ENCODE results near the gene PES1.
"Not testable (repeated sequence)": the region's sequence is repeated elsewhere in the genome, so short reads cannot be mapped to it uniquely, and the experiment has no call there.

The PES1 gene

DNA sequence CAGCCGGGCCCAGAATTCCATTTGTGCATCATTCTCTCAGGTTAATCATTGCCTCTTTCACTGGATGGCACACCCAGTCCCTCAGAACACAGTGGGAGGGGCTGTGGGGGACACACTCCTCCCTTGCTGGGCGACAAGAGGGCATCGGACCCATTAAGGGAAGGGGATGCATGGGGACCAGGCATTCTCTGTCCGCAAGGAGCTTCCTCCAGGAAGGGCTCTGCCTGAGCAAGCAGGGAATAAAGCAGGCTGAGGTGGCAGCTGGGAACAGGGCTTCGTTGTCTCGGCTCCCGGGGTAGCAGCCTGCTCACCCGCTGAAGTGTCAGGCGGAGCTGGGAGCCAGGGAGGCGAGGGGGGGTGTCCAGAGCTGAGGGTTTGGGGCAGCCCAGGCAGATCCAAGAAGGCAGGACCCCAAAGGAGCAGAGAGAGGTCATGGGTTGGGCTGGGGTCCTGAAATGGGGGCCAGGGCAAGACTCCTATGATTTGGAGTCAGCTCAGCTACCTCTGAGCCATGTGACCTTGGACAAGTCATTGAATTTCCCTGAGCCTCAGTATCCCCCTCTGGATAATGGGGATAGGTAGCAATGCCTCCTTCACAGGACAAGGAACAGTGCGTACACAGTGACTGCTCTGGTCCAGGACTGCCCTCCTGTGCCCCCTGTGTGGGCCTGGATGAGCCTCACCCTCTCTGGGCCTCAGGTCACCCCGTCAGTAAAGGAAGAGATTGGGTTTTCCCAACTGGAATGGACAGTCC, 18.7 kb downstream of the PES1 start:
- ATAC-seq (no peak), DNase-seq (no peak)
- Mint-ChIP-seq H3K27me3 (no peaks in the 10 kb centered on the region), H3K27ac (no peak overlapping the region), H3K4me3 (no peak overlapping the region), H3K9me3 (no peaks in the 10 kb centered on the region), H3K4me1 (peaks cover 18% of the 10 kb centered on the region)

GRCh38 chr22:30572210-30572609, 19.5 kb downstream of the PES1 start:
- DNase-seq (no peak), ATAC-seq (no peak)
- Mint-ChIP-seq H3K4me1 (peaks cover 18% of the 10 kb centered on the region), H3K27ac (no peak overlapping the region), H3K27me3 (no peaks in the 10 kb centered on the region), H3K9me3 (no peaks in the 10 kb centered on the region), H3K4me3 (no peak overlapping the region)

DNA sequence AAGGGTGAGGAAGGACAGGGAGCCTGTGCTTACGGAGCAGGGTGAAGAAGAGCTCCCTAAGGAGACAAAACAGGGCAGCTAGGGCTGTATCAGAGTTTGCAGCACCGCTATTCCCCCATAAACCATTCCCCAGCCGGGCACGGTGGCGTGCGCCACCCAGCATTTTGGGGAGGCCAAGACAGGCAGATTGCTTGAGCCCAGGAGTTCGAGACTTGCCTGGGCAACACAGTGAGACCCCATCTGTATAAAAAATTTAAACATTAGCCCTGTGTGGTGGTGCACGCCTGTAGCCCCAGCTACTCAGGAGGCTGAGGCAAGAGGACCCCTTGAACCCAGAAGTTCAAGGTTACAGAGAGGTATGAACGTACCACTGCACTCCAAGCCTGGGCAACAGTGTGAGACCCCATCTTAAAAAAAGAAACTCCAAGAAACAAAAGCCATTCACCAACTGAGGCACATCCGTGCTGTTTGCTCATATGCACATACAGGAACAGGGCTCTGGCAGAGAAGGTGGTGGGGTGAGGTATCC, 22.0 kb downstream of the PES1 start:
- DNase-seq (no peak), ATAC-seq (no peak)
- H3K27me3 Mint-ChIP-seq: no peaks in the 10 kb centered on the region
- no peak overlapping the region for H3K27ac Mint-ChIP-seq
- H3K4me3 Mint-ChIP-seq: no peak overlapping the region
- H3K9me3 Mint-ChIP-seq: no peaks in the 10 kb centered on the region
- H3K4me1 Mint-ChIP-seq: no peaks in the 10 kb centered on the region

DNA sequence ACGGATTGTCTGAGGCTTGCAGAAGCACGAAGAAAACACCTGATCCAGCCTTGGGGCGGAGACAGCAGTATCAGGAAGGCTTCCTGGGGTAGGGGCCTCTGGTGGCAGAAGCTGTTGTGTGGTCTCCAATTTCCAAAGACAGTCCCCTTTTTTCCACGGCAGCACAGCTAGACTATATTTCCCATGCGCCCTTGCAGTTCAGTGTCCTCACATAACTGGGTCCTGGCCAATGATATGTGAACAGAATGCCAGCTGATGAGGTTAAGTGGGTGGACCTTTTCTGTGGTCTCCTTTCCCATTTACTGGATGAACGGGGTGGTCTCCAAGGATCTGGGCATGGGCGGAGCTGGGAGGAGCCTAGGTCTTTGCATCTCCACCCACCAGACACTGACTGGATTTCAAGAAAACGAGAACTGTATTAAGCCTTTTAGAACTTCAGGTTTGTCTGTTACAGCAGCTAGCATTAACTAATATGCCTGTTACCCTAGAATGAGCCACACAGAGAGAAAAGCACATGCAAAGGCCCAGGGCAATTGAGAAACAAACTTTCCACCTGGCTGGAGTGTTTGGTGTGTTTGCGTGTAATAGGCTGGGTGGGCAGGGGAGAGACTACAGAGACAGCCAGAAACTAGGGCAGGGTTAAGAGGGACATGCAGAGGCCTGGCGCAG, 23.4 kb downstream of the PES1 start:
- no peak overlapping the region for H3K27ac Mint-ChIP-seq
- H3K27me3 Mint-ChIP-seq: no peaks in the 10 kb centered on the region
- H3K4me1 Mint-ChIP-seq: no peaks in the 10 kb centered on the region
- no peak for ATAC-seq
- no peak overlapping the region for H3K4me3 Mint-ChIP-seq
- DNase-seq: no peak
- H3K9me3 Mint-ChIP-seq: no peaks in the 10 kb centered on the region

GRCh38 chr22:30567277-30567676, 24.4 kb downstream of the PES1 start:
- not testable (repeated sequence) for ATAC-seq
- H3K27ac Mint-ChIP-seq: peak overlapping the region in 1 of 2 donors; percentile 51

DNA sequence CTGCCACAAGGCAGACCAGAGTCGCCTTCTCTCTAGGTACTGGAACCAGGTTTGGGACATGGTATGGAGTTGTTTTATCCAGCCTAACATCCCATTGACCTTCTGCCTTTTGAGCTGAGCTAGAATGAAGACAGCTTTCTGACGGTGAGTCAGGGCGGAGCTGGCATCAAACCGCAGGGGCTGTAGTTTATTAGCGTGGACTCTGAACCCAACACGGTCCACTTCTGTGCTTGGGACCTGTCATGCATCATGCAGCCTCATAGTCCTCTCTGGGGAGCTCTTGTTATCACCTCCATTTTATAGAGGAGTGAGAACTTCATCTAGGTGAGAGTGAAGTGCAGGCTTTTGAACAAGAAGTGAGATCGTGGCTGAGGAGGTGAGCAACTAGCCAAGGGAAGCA, 25.6 kb downstream of the PES1 start:
- no peak overlapping the region for H3K4me3 Mint-ChIP-seq
- no peak for ATAC-seq

More at GRCh38 chr22:30567277-30567676, 24.4 kb downstream of the PES1 start:
- not testable (repeated sequence) for DNase-seq, H3K27me3 Mint-ChIP-seq, H3K9me3 Mint-ChIP-seq, H3K4me3 Mint-ChIP-seq, H3K4me1 Mint-ChIP-seq

DNA sequence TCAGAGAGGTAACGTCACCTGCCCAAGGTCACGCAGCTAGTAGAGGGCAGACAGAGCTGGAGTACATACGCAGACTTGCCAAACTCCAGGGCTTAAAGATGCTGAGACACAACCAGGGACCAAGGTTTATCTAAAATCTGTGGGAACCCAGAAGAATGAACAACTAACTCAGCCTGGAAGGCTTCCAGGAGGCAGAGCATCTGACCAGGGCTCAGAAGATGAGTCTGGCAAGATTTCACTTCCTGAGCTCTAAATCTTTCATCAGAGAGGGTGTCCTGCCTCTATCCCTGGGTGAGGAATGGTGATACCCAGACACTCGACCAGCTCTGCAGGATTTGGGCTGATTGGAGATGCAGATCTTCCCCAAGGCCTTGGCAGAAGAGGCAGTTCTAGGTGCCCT, 26.4 kb downstream of the PES1 start:
- Mint-ChIP-seq H3K4me3 (no peak overlapping the region), H3K27ac (no peak overlapping the region), H3K4me1 (no peaks in the 10 kb centered on the region), H3K9me3 (no peaks in the 10 kb centered on the region), H3K27me3 (no peaks in the 10 kb centered on the region)
- DNase-seq (no peak), ATAC-seq (no peak)

More for the DNA sequence above, 25.6 kb downstream of the PES1 start:
- Mint-ChIP-seq H3K4me1 (no peaks in the 10 kb centered on the region), H3K27ac (peak overlapping the region in 1 of 2 donors; percentile 7), H3K27me3 (no peaks in the 10 kb centered on the region), H3K9me3 (no peaks in the 10 kb centered on the region)
- no peak for DNase-seq

DNA sequence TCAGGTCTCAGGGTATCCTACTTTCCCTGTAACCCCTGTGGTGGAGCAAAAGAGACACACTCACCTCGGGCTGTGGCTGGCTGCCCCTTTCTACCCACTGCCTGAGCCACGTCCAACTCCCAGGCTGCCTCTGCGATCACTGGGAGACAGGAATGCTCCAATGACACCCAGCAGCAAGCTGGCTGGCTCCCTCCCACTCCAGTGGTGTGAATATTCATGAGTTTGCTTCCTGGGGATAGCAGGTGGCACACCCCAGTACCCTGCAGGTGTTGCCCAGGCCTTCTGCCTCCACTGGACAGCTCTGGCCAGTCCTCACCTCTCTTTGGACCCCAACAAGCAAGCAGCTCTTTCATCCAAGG, 27.0 kb downstream of the PES1 start:
- H3K9me3 Mint-ChIP-seq: no peaks in the 10 kb centered on the region

GRCh38 chr22:30564045-30564760, 27.5 kb downstream of the PES1 start:
- no peaks in the 10 kb centered on the region for H3K4me1 Mint-ChIP-seq
- no peaks in the 10 kb centered on the region for H3K9me3 Mint-ChIP-seq
- DNase-seq (no peak), ATAC-seq (no peak)
- H3K4me3 Mint-ChIP-seq: no peak overlapping the region
- H3K27me3 Mint-ChIP-seq: no peaks in the 10 kb centered on the region
- H3K27ac Mint-ChIP-seq: no peak overlapping the region

More for the DNA sequence above, 27.0 kb downstream of the PES1 start:
- DNase-seq (no peak), ATAC-seq (no peak)
- no peaks in the 10 kb centered on the region for H3K27me3 Mint-ChIP-seq
- H3K27ac Mint-ChIP-seq: no peak overlapping the region
- H3K4me3 Mint-ChIP-seq: no peak overlapping the region
- H3K4me1 Mint-ChIP-seq: no peaks in the 10 kb centered on the region

- H3K4me3 Mint-ChIP-seq: no peak overlapping the region
These were observed 29.3 kb downstream of the PES1 start for GRCh38 chr22:30562366-30562765.

GRCh38 chr22:30561402-30562189, 30.1 kb downstream of the PES1 start:
- Mint-ChIP-seq H3K9me3 (no peaks in the 10 kb centered on the region), H3K4me3 (no peak overlapping the region), H3K4me1 (no peaks in the 10 kb centered on the region), H3K27ac (no peak overlapping the region), H3K27me3 (no peaks in the 10 kb centered on the region)
- no peak for DNase-seq
- ATAC-seq: no peak

More at GRCh38 chr22:30562366-30562765, 29.3 kb downstream of the PES1 start:
- no peak overlapping the region for H3K27ac Mint-ChIP-seq
- no peak for DNase-seq
- no peaks in the 10 kb centered on the region for H3K27me3 Mint-ChIP-seq
- no peak for ATAC-seq
- no peaks in the 10 kb centered on the region for H3K9me3 Mint-ChIP-seq
- no peaks in the 10 kb centered on the region for H3K4me1 Mint-ChIP-seq

DNA sequence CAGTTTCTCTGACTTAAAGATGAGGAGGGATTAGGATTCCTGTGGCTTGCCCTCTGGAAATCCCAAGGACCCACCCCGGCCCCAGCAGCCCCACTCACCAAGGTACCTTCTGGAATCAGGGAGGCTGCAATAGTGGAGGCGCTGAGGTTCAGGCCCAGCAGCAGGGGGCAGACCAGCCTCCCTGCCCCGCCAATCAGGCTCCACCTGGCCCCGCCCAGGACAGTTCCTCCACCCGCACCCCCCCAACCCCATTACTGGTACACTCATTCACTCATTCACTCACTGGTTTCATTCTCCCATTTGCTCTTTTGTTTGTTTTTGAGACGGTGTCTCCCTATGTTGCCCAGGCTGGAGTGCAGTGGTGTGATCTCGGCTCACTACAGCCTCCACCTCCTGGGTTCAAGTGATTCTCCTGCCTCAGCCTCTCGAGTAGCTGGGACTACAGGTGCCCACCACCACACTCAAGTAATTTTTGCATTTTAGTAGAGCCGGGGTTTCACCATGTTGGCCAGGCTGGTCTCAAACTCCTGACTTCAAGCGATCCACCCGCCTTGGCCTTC, 31.0 kb downstream of the PES1 start:
- H3K27ac Mint-ChIP-seq, ATAC-seq, DNase-seq: not testable (repeated sequence)

DNA sequence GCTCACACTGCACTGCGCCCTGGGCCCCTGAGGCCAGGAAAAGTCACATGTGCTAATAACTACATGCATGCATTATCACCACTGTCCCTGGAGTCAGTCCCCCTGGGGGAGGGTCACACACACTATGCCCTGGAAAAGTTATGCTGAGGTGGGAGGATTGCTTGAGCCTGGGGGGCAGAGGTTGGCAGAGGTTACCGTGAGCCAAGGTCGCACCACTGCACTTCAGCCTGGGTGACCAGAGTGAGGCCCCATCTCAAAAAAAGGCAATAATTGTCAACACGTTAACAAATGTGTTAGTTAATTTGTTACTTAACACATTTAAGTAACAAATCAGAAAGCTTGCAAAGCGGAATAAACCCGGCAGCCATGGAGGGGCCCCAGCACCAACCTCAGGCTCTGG, 31.8 kb downstream of the PES1 start:
- Mint-ChIP-seq H3K4me3 (no peak overlapping the region), H3K27ac (no peak overlapping the region), H3K9me3 (no peaks in the 10 kb centered on the region), H3K27me3 (no peaks in the 10 kb centered on the region), H3K4me1 (no peaks in the 10 kb centered on the region)
- DNase-seq: no peak
- ATAC-seq: no peak

More for the DNA sequence above, 31.0 kb downstream of the PES1 start:
- H3K4me3 Mint-ChIP-seq, H3K9me3 Mint-ChIP-seq, H3K4me1 Mint-ChIP-seq, H3K27me3 Mint-ChIP-seq: not testable (repeated sequence)

GRCh38 chr22:30557243-30557642, 34.5 kb downstream of the PES1 start:
- no peaks in the 10 kb centered on the region for H3K4me1 Mint-ChIP-seq
- no peaks in the 10 kb centered on the region for H3K9me3 Mint-ChIP-seq
- no peaks in the 10 kb centered on the region for H3K27me3 Mint-ChIP-seq
- no peak overlapping the region for H3K4me3 Mint-ChIP-seq
- ATAC-seq (no peak), DNase-seq (no peak)
- H3K27ac Mint-ChIP-seq: peak overlapping the region in 1 of 2 donors; percentile 81

DNA sequence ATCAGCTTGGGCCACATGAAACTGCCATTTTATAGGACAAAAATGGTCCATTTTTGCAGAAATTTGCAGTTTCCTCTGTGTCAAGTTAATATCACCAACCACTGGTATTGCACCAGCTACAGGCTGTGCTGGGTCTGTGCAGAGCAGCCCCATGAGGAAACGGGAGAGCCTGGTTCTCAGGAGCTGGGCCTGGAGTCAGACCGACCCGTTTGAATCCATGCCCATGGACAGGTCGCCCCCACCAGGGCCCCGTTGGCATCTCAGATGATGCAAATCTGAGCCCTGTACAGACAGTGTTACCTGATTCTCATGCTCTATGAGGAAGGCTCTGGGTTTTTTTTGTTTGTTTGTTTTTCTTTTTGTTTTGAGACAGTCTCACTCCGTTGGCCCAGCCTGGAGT, 35.3 kb downstream of the PES1 start:
- no peaks in the 10 kb centered on the region for H3K4me1 Mint-ChIP-seq
- no peak overlapping the region for H3K27ac Mint-ChIP-seq
- H3K4me3 Mint-ChIP-seq: no peak overlapping the region
- H3K9me3 Mint-ChIP-seq: no peaks in the 10 kb centered on the region
- DNase-seq (no peak), ATAC-seq (no peak)
- H3K27me3 Mint-ChIP-seq: no peaks in the 10 kb centered on the region
